Chondrocyte (in vitro differentiated cells): Measurements from ENCODE around the gene PPIP5K1. TPM values are rescaled to one million over a fixed set of nuclear protein-coding genes. Genes with fewer than 3 reads are reported as not detected.

Experiments used
- DNase-seq: peaks from one replicate; pipeline ENCODE4 v3.0.0; 2021; ENCODE audit warnings: mixed read lengths, low spot score
- H3K27ac Mint-ChIP-seq: one replicate; pipeline ENCODE4 v1.8.0; 2021; ENCODE audit warnings: mild to moderate bottlenecking, moderate library complexity, mixed read lengths; ENCODE audit not compliant: unreplicated experiment
- H3K27me3 Mint-ChIP-seq: 2 replicates; pipeline ENCODE4 v1.8.0; 2021; ENCODE audit warnings: low read depth, mixed read lengths
- H3K36me3 Mint-ChIP-seq: 2 replicates; pipeline ENCODE4 v1.8.0; 2021; ENCODE audit warnings: low read depth, mixed read lengths
- H3K4me1 Mint-ChIP-seq: 2 replicates; pipeline ENCODE4 v1.8.0; 2021; ENCODE audit warnings: low read depth, mild to moderate bottlenecking, mixed read lengths
- H3K4me3 Mint-ChIP-seq: one replicate; pipeline ENCODE4 v1.8.0; 2021; ENCODE audit warnings: mild to moderate bottlenecking, moderate library complexity, mixed read lengths; ENCODE audit not compliant: unreplicated experiment
- H3K9me3 Mint-ChIP-seq: 2 replicates; pipeline ENCODE4 v1.8.0; 2021; ENCODE audit warnings: low read depth, mixed read lengths
- total RNA-seq: library from RNA; stranded (reverse); gene quantifications from 3 replicates; pipeline ENCODE4 v1.2.1, GENCODE V29; 2021
- TF ChIP-seq, protein P1 (sequence below): fragments of 200-600 bp; sonication (generic); IDR thresholded peaks from 2 replicates; pipeline ENCODE4 v1.5.0; 2021; ENCODE audit warnings: antibody characterized with exemption, mild to moderate bottlenecking, moderate library complexity

Gene PPIP5K1
- total RNA-seq, 1 donor from 2014 or later, result 31.6 TPM

DNA sequence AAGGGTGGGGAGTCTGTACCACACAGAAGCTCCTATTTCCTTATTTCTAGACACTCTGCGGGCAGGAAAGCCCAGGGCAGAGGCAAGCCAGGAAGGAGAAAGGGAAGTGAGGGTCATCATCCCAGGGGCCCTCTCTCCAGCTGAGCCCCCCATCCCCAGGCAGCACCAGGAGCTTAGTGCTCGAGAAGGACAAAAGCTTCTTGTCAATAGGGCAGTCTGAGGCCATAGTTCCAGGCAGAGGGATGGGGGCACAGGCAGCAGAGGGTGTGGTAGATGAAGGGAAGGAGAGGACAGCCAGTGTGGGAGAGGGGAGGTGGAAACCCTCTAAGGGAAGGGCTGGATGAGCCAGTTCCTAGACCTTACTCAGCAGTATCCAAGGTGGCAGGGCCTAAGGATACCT, 69.9 kb downstream of the PPIP5K1 start:
- peak; percentile 53 for DNase-seq
- no peak overlapping the region for H3K4me3 Mint-ChIP-seq

DNA sequence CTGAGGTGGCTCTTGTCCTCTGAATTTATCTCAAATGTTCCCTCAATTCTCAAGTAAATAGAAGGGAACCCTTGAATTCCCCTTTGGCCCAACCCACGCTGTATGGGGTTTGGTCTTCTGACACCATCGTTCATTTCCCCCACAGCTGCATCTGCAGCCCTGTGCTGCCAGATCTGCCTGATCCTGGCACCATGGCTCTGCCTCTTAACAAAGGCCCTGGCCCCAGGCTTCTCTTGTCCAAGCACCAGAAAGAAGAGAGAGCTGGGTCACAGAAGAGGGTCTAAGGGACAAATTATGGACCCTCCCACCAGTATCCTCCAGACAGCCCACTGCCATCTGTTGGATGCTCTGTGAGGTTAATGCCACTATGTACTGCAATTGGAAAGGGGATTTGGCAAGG, 70.8 kb downstream of the PPIP5K1 start:
- TF ChIP-seq, protein P1, sequence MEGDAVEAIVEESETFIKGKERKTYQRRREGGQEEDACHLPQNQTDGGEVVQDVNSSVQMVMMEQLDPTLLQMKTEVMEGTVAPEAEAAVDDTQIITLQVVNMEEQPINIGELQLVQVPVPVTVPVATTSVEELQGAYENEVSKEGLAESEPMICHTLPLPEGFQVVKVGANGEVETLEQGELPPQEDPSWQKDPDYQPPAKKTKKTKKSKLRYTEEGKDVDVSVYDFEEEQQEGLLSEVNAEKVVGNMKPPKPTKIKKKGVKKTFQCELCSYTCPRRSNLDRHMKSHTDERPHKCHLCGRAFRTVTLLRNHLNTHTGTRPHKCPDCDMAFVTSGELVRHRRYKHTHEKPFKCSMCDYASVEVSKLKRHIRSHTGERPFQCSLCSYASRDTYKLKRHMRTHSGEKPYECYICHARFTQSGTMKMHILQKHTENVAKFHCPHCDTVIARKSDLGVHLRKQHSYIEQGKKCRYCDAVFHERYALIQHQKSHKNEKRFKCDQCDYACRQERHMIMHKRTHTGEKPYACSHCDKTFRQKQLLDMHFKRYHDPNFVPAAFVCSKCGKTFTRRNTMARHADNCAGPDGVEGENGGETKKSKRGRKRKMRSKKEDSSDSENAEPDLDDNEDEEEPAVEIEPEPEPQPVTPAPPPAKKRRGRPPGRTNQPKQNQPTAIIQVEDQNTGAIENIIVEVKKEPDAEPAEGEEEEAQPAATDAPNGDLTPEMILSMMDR, result no peak
- peak overlapping the region; percentile 91 for H3K27ac Mint-ChIP-seq
- no peaks in the 10 kb centered on the region for H3K9me3 Mint-ChIP-seq
- peaks cover 37% of the 10 kb centered on the region for H3K36me3 Mint-ChIP-seq
- peak; percentile 30 for DNase-seq
- peaks cover 43% of the 10 kb centered on the region for H3K4me1 Mint-ChIP-seq
- H3K27me3 Mint-ChIP-seq, result no peaks in the 10 kb centered on the region
- peak overlapping the region; percentile 99 for H3K4me3 Mint-ChIP-seq

More for the DNA sequence above, 69.9 kb downstream of the PPIP5K1 start:
- Mint-ChIP-seq H3K27me3 (no peaks in the 10 kb centered on the region), H3K4me1 (peaks cover 37% of the 10 kb centered on the region), H3K9me3 (no peaks in the 10 kb centered on the region), H3K27ac (no peak overlapping the region), H3K36me3 (peaks cover 42% of the 10 kb centered on the region)
- TF ChIP-seq, protein P1, result no peak

DNA sequence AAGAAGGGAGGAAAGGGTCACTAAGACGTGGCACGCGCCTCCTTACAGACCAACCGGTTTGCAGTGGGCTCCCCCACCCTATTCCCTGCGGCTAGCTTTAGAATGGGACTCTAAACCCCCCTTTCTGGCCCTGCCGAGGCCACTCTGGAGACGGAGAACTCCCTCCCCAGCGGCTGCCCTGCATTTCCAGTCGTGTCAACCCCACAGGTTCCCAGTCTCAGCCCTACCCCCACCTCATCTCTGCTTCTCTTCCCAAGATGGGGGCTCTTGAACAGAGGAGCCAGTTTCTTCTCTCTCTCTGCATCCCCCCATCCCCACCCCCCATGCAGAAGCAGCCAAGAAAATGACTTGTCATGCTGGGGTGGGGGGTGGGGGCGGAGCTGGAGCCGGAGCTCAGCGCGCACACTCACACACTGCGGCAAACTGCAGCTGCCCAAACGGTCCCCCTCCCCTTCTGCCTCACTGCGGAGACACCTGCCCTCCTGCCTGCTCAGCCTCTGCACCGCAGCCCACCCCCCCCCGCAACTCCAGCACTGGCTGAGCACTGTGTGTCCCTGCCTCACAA, 71.7 kb downstream of the PPIP5K1 start:
- TF ChIP-seq, protein P1, result no peak
- Mint-ChIP-seq H3K36me3 (peaks cover 28% of the 10 kb centered on the region), H3K9me3 (no peaks in the 10 kb centered on the region), H3K4me3 (peak overlapping the region; percentile 99), H3K4me1 (peaks cover 51% of the 10 kb centered on the region), H3K27ac (peak overlapping the region; percentile 91), H3K27me3 (no peaks in the 10 kb centered on the region)
- DNase-seq, result peak; percentile 81

DNA sequence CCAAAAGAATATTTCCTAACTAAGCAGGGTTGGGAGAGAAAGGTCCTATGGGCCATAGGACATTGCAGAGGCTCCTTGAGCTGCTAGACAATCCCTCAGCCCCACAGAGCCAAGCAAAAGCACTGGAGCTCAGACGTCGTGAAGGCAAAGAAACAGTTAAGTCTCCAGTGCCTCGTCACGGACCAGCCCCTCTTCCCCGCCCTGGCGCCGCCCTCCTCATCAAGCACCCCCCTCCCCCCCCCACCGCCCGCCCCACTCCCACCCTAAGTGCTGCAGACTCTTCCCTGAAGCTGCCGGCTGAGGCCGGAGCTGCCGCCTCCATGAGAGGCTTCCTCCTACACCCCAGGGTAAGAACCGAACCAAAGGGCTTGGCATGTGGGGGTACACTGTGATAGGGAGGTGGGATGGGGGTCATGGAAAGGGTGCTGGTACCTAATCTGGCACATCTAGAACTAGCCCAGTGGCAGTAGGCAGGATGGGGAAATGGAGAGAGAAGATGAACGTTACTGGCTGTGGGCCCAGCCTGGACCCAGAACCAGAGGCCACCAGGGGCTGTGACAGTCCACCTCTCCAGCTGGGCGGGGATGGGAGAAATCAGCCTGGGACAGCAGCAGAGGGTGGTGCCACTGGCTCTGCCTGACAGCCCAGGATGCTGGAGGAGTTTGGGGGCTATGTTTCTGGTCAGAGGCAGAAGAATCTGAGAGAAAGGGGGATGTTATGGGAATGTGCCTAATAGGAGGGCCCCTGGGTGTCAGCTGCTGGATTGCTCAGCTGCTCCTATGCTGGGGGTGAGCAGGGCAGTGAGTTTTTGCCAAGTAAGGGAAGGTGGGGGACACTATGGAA, 72.4 kb downstream of the PPIP5K1 start, which contains the start of gene MAP1A:
MAP1A (plus strand) TSS at position 255 of the 843 bp plus-strand sequence. CDS start 3,866 bp downstream, outside the sequence.
- TF ChIP-seq, protein P1, result peak; percentile 32
- H3K27me3 Mint-ChIP-seq, result no peaks in the 10 kb centered on the region
- no peaks in the 10 kb centered on the region for H3K9me3 Mint-ChIP-seq
- H3K36me3 Mint-ChIP-seq, result peaks cover 23% of the 10 kb centered on the region
- peaks cover 51% of the 10 kb centered on the region for H3K4me1 Mint-ChIP-seq
- H3K27ac Mint-ChIP-seq, result peak within 1 kb of the TSS; percentile 94
- DNase-seq, result peak; percentile 86
- peak within 1 kb of the TSS; percentile 99 for H3K4me3 Mint-ChIP-seq

DNA sequence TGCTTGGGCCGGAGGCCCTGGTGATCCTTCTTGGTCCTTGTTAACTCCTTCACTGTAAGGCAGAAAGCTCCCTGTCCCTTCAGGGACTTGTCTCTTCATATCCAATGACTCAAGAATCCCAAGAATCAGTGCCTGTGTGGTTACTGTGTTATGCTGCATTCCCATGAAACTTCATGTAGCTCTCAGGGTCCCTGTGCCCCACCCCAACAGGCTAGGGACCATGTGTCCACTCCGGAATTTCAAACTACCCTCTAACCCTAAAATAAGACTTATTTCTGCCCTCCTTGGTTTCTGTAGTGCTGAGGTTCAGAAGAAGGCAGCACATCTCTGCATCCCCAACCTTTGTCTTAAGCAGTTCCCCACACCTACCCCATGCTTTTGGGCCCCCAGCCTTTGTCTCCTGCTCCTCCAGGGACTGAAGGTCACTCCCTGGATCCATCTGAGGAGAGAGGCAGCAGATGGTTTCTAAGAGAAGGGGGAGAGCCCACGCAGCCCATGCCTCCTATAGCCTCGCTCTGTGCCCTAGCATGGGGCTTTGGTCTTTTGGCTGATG, 73.1 kb downstream of the PPIP5K1 start:
- H3K4me3 Mint-ChIP-seq, result peak overlapping the region; percentile 99
- H3K9me3 Mint-ChIP-seq, result no peaks in the 10 kb centered on the region
- peaks cover 16% of the 10 kb centered on the region for H3K36me3 Mint-ChIP-seq
- DNase-seq, result no peak
- peaks cover 51% of the 10 kb centered on the region for H3K4me1 Mint-ChIP-seq
- peak overlapping the region; percentile 94 for H3K27ac Mint-ChIP-seq
- no peaks in the 10 kb centered on the region for H3K27me3 Mint-ChIP-seq
- TF ChIP-seq, protein P1, result no peak
